GM12864 (cell line): ENCODE results near the gene SHISAL1.

Source experiments
- DNase-seq: peaks from one replicate; pipeline ENCODE4 v3.0.0-alpha.2; 2011; ENCODE audit warnings: low read depth
- H3K4me3 ChIP-seq: 2 replicates; pipeline ENCODE4 v1.5.1; 2011; ENCODE audit warnings: mild to moderate bottlenecking, low read depth, low read length, control low read depth
- CTCF ChIP-seq: IDR thresholded peaks from 2 replicates; pipeline ENCODE4 v1.5.1; 2011; ENCODE audit warnings: low read depth, mild to moderate bottlenecking, moderate library complexity, low read length, control low read depth, inconsistent platforms; ENCODE audit errors: missing control alignments

The SHISAL1 gene

GRCh38 chr22:44301039-44301438, 11.7 kb downstream of the SHISAL1 start:
- H3K4me3 ChIP-seq = no peak overlapping the region
- no peak for DNase-seq
- TF ChIP-seq CTCF = no peak

- no peak for TF ChIP-seq CTCF
- no peak overlapping the region for H3K4me3 ChIP-seq
- no peak for DNase-seq
Measured at GRCh38 chr22:44299124-44299523, 13.6 kb downstream of the SHISAL1 start.

- no peak overlapping the region for H3K4me3 ChIP-seq
- TF ChIP-seq CTCF = no peak
- DNase-seq = no peak
Measured at GRCh38 chr22:44298406-44299091, 14.2 kb downstream of the SHISAL1 start.

- DNase-seq = no peak
- TF ChIP-seq CTCF = no peak
Measured at GRCh38 chr22:44297470-44298061, 15.2 kb downstream of the SHISAL1 start.

GRCh38 chr22:44295406-44295805, 17.3 kb downstream of the SHISAL1 start:
- H3K4me3 ChIP-seq = no peak overlapping the region
- no peak for DNase-seq
- TF ChIP-seq CTCF = no peak

More at GRCh38 chr22:44297470-44298061, 15.2 kb downstream of the SHISAL1 start:
- no peak overlapping the region for H3K4me3 ChIP-seq

- no peak for TF ChIP-seq CTCF
- DNase-seq = no peak
- no peak overlapping the region for H3K4me3 ChIP-seq
Measured at GRCh38 chr22:44293876-44294275, 18.9 kb downstream of the SHISAL1 start.

GRCh38 chr22:44293034-44293433, 19.7 kb downstream of the SHISAL1 start:
- no peak for DNase-seq
- TF ChIP-seq CTCF = no peak
- no peak overlapping the region for H3K4me3 ChIP-seq
